IMR-90 (cell line): Measurements from ENCODE around the gene RXYLT1. TPM values are rescaled to one million over a fixed set of nuclear protein-coding genes. Genes with fewer than 3 reads are reported as not detected.
A peak's percentile ranks its signal among the peaks of the same experiment; 100 is the strongest.

Experiments
- ATAC-seq: fragments of 200-7000 bp; cut with Tn5 transposase; 2 replicates; pipeline ENCODE4 v1.9.1; 2020; ENCODE audit warnings: low read depth, mild to moderate bottlenecking, moderate library complexity
- BruUV-seq: library from RNA; stranded (reverse); fragments of 400-500 nt; replicated peaks from 2 replicates; lab custom pipeline; 2021; lab: Mats Ljungman, UMichigan
- CTCF ChIA-PET: fragments of 300-600 bp; formaldehyde crosslinking; extraction: SDS; loops from one replicate; lab custom pipeline; 2021; ENCODE audit warnings: antibody characterized with exemption; lab: Yijun Ruan, JAX
- POLR2A ChIA-PET: fragments of 300-600 bp; sonication (Branson Sonifier 250); formaldehyde crosslinking; loops from one replicate; lab custom pipeline; 2022; ENCODE audit warnings: antibody characterized with exemption; ENCODE audit not compliant: unreplicated experiment; lab: Charles Lee
- DNase-seq: peaks from one replicate; pipeline ENCODE4 v3.0.0; 2013
- H2AFZ ChIP-seq: replicated peaks from 2 replicates; pipeline ENCODE3; 2013; ENCODE audit warnings: low read length, mild to moderate bottlenecking; ENCODE audit not compliant: poor library complexity
- H2AK5ac ChIP-seq: 2 replicates; pipeline ENCODE4 v1.6.1; 2013; ENCODE audit warnings: low read depth, low read length, inconsistent platforms
- H2AK9ac ChIP-seq: replicated peaks from 2 replicates; pipeline ENCODE3; 2013; ENCODE audit warnings: mild to moderate bottlenecking, low read depth, low read length, moderate library complexity; ENCODE audit not compliant: poor library complexity
- H2BK120ac ChIP-seq: 2 replicates; pipeline ENCODE4 v1.6.1; 2013; ENCODE audit warnings: low read depth, low read length, inconsistent platforms
- H2BK15ac ChIP-seq: 3 replicates; pipeline ENCODE4 v1.6.1; 2013; ENCODE audit warnings: low read depth, low read length, inconsistent platforms
- H2BK20ac ChIP-seq: 2 replicates; pipeline ENCODE4 v1.6.1; 2013; ENCODE audit warnings: low read depth, mild to moderate bottlenecking, inconsistent platforms, low read length, moderate library complexity
- H2BK5ac ChIP-seq: 2 replicates; pipeline ENCODE4 v1.6.1; 2013; ENCODE audit warnings: mild to moderate bottlenecking, low read depth, low read length, inconsistent platforms; ENCODE audit not compliant: poor library complexity, severe bottlenecking
- H3K14ac ChIP-seq: replicated peaks from 2 replicates; pipeline ENCODE4 v1.6.1; 2013; ENCODE audit warnings: low read depth, low read length, inconsistent platforms
- H3K18ac ChIP-seq: 2 replicates; pipeline ENCODE4 v1.6.1; 2013; ENCODE audit warnings: low read depth, low read length, control low read depth
- H3K23ac ChIP-seq: 2 replicates; pipeline ENCODE4 v1.6.1; 2013; ENCODE audit warnings: low read depth, low read length, inconsistent platforms
- H3K27ac ChIP-seq: 2 replicates; pipeline ENCODE4 v1.5.1; 2013; ENCODE audit warnings: mild to moderate bottlenecking, control low read depth, low read length; ENCODE audit not compliant: insufficient read depth
- H3K27me3 ChIP-seq: 2 replicates; pipeline ENCODE4 v1.6.1; 2013; ENCODE audit warnings: low read length; ENCODE audit not compliant: control insufficient read depth, insufficient read depth
- H3K36me3 ChIP-seq: 2 replicates; pipeline ENCODE4 v1.6.1; 2013; ENCODE audit warnings: low read length, mixed read lengths; ENCODE audit not compliant: control insufficient read depth, insufficient read depth
- H3K4ac ChIP-seq: 2 replicates; pipeline ENCODE4 v1.6.1; 2013; ENCODE audit warnings: low read depth, low read length, inconsistent platforms
- H3K4me1 ChIP-seq: 2 replicates; pipeline ENCODE4 v1.6.1; 2013; ENCODE audit warnings: low read length, mixed read lengths; ENCODE audit not compliant: control insufficient read depth, insufficient read depth
- H3K4me2 ChIP-seq: 2 replicates; pipeline ENCODE4 v1.6.1; 2013; ENCODE audit warnings: low read depth, mild to moderate bottlenecking, control low read depth, low read length, moderate library complexity
- H3K4me3 ChIP-seq: 2 replicates; pipeline ENCODE4 v1.5.1; 2013; ENCODE audit warnings: low read depth, mild to moderate bottlenecking, control low read depth, low read length, moderate library complexity; ENCODE audit not compliant: insufficient read depth
- H3K56ac ChIP-seq: 2 replicates; pipeline ENCODE4 v1.6.1; 2013; ENCODE audit warnings: low read length, inconsistent platforms; ENCODE audit not compliant: insufficient read depth; ENCODE audit errors: extremely low read depth
- H3K79me1 ChIP-seq, 2 experiments: 2 replicates each; pipeline ENCODE4 v1.6.1; 2013; ENCODE audit warnings: low read length in 2 of 2, inconsistent platforms in 1 of 2, low read depth in 1 of 2
- H3K9ac ChIP-seq: 2 replicates; pipeline ENCODE4 v1.6.1; 2013; ENCODE audit warnings: low read depth, low read length, control low read depth
- H3K9me1 ChIP-seq: 2 replicates; pipeline ENCODE4 v1.6.1; 2013; ENCODE audit warnings: low read length, inconsistent platforms; ENCODE audit not compliant: insufficient read depth
- H3K9me3 ChIP-seq: 2 replicates; pipeline ENCODE4 v1.6.1; 2013; ENCODE audit warnings: low read length; ENCODE audit not compliant: control insufficient read depth, insufficient read depth
- H4K20me1 ChIP-seq: 2 replicates; pipeline ENCODE4 v1.6.1; 2013; ENCODE audit warnings: low read length, inconsistent platforms; ENCODE audit not compliant: insufficient read depth
- H4K5ac ChIP-seq: 2 replicates; pipeline ENCODE4 v1.6.1; 2013; ENCODE audit warnings: mild to moderate bottlenecking, low read depth, low read length, control low read depth
- H4K8ac ChIP-seq, 2 experiments: 2 replicates each; pipeline ENCODE4 v1.6.1; 2013; ENCODE audit warnings: low read depth in 2 of 2, low read length in 2 of 2, control low read depth in 1 of 2, inconsistent platforms in 1 of 2
- H4K91ac ChIP-seq: 2 replicates; pipeline ENCODE4 v1.6.1; 2013; ENCODE audit warnings: low read depth, low read length, inconsistent platforms; ENCODE audit not compliant: insufficient read depth
- BHLHE40 ChIP-seq: fragments of 150-350 bp; IDR thresholded peaks from 2 replicates; pipeline ENCODE4 v1.6.1; 2016; ENCODE audit warnings: mild to moderate bottlenecking, low read depth, low read length
- CEBPB ChIP-seq: IDR thresholded peaks from 2 replicates; pipeline ENCODE4 v1.6.1; 2012; ENCODE audit warnings: low read depth, low read length, improper control_type of control experiment
- CHD1 ChIP-seq: IDR thresholded peaks from 2 replicates; pipeline ENCODE4 v1.6.1; 2012; ENCODE audit warnings: low read depth, low read length, improper control_type of control experiment
- ELK1 ChIP-seq: fragments of 150-350 bp; IDR thresholded peaks from 2 replicates; pipeline ENCODE4 v1.6.1; 2016; ENCODE audit warnings: low read depth, mild to moderate bottlenecking, low read length, moderate library complexity, borderline replicate concordance
- FOS ChIP-seq: fragments of 150-350 bp; IDR thresholded peaks from 2 replicates; pipeline ENCODE4 v1.6.1; 2016; ENCODE audit warnings: low read depth, low read length
- MAFK ChIP-seq: IDR thresholded peaks from 2 replicates; pipeline ENCODE4 v1.6.1; 2012; ENCODE audit warnings: low read depth, low read length, improper control_type of control experiment
- MAZ ChIP-seq: IDR thresholded peaks from 2 replicates; pipeline ENCODE4 v1.6.1; 2012; ENCODE audit warnings: low read depth, mild to moderate bottlenecking, low read length, improper control_type of control experiment, moderate library complexity, borderline replicate concordance
- MXI1 ChIP-seq: IDR thresholded peaks from 2 replicates; pipeline ENCODE4 v1.6.1; 2012; ENCODE audit warnings: low read depth, mild to moderate bottlenecking, low read length, moderate library complexity, borderline replicate concordance
- NFE2L2 ChIP-seq: fragments of 150-350 bp; IDR thresholded peaks from 2 replicates; pipeline ENCODE4 v1.6.1; 2016; ENCODE audit warnings: low read depth, mild to moderate bottlenecking, low read length
- POLR2A ChIP-seq: IDR thresholded peaks from 2 replicates; pipeline ENCODE4 v1.6.1; 2012; ENCODE audit warnings: mild to moderate bottlenecking, low read depth, low read length
- RAD21 ChIP-seq: IDR thresholded peaks from 2 replicates; pipeline ENCODE4 v1.6.1; 2012; ENCODE audit warnings: low read length, improper control_type of control experiment
- RCOR1 ChIP-seq: IDR thresholded peaks from 2 replicates; pipeline ENCODE4 v1.6.1; 2012; ENCODE audit warnings: mild to moderate bottlenecking, low read length, improper control_type of control experiment; ENCODE audit not compliant: insufficient replicate concordance
- RFX5 ChIP-seq: IDR thresholded peaks from 2 replicates; pipeline ENCODE4 v1.8.0; 2012; ENCODE audit warnings: low read depth, mild to moderate bottlenecking, low read length, moderate library complexity
- SMC3 ChIP-seq: fragments of 150-350 bp; IDR thresholded peaks from 2 replicates; pipeline ENCODE4 v1.6.1; 2016; ENCODE audit warnings: low read depth, mild to moderate bottlenecking, antibody characterized with exemption, low read length, moderate library complexity
- USF2 ChIP-seq: fragments of 150-350 bp; IDR thresholded peaks from 2 replicates; pipeline ENCODE4 v1.6.1; 2017; ENCODE audit warnings: mild to moderate bottlenecking, antibody characterized with exemption, low read length, low read depth
- WGBS, 2 experiments: methylation state at CpG; one replicate each; pipeline versions ENCODE4 v1.1.5 to v1.1.7; 2013; ENCODE audit warnings: missing lambda C conversion rate in 2 of 2; ENCODE audit not compliant: insufficient read length in 1 of 2; ENCODE audit errors: extremely low coverage in 2 of 2; 5-methylcytosine and 5-hydroxymethylcytosine counted together
- dilution Hi-C: fragments of 300-500 bp; cut with HindIII; formaldehyde crosslinking; loops from one replicate; pipeline ENCODE4 v1.14.3; 2018; ENCODE audit warnings: low sequenced_read_pairs; ENCODE audit not compliant: unreplicated experiment
- in situ Hi-C: fragments of 300-500 bp; cut with MboI; formaldehyde crosslinking; loops from 3 replicates; pipeline ENCODE4 v1.14.3; 2019; ENCODE audit warnings: low sequenced_read_pairs, inconsistent platforms, mixed read lengths
- intact Hi-C: fragments of 100-400 bp; cut with micrococcal nuclease; formaldehyde crosslinking; loops from 2 replicates; pipeline ENCODE4 v1.10.0; 2022
- polyA plus RNA-seq, 3 experiments: library from polyadenylated mRNA; depleted of rRNA; stranded (reverse); fragments of >200 nt; gene quantifications; 2 replicates each; pipeline ENCODE4 v1.2.3, GENCODE V29; 2012; ENCODE audit warnings: low replicate concordance in 1 of 3
- total RNA-seq: library from RNA; depleted of rRNA; stranded (reverse); fragments of >200 nt; gene quantifications from 2 replicates; pipeline ENCODE4 v1.2.3, GENCODE V29; 2012
- TF ChIP-seq, protein P1 (sequence below): conservative IDR thresholded peaks from 2 replicates; pipeline ENCODE4 v1.5.1; 2012; ENCODE audit warnings: mild to moderate bottlenecking, low read depth, low read length, improper control_type of control experiment

The RXYLT1 gene
- total and polyA plus RNA-seq, 2 of the 4 experiments (the other 2 are of a cell fraction): 9.0 to 9.5 TPM

DNA sequence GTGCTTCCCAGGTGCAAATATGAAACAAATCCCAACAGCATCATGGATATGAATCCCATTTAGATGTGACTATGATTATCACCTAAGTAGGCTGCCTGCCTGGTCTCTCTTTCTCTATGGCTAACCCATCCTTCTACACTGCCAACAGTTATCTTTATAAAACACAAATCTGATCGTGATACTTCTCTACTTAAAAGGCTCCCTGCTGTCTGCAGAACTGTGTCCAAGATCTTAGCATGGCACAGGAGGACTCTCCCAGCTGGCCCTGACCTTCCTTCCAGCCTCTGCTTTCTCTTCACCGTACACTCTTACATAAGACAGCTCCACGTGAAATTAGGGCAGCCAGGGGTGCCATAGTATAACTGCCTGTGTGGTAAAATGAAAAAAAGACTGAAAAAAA lies 61.3 kb downstream of the RXYLT1 start:
- H3K4me3 ChIP-seq: no peak overlapping the region
- intact Hi-C loops: loop anchor here (5.0 kb wide), 1 partner anchor 246 kb away; no protein-coding TSS in a partner anchor
- WGBS, 2 experiments: no CpG with 5 or more reads among the region's 3 CpGs

More for the DNA sequence above, 61.3 kb downstream of the RXYLT1 start:
- Histone ChIP-seq H3K18ac (no peak overlapping the region), H2AK5ac (no peak overlapping the region), H3K36me3 (no peaks in the 10 kb centered on the region), H3K9ac (no peak overlapping the region), H3K27me3 (no peaks in the 10 kb centered on the region), H3K9me3 (no peaks in the 10 kb centered on the region), H2AK9ac (no peak overlapping the region), H4K5ac (no peak overlapping the region), H3K4me2 (no peak overlapping the region), H4K8ac (peak overlapping the region in 1 of 2 experiments; percentile 10; a peak in 1 of 4 replicates), H3K14ac (0 out of 2 replicates have a peak overlapping the region, but pooled peaks have one; percentile 3), H4K20me1 (no peaks in the 10 kb centered on the region), H3K56ac (no peak overlapping the region), H3K4ac (no peak overlapping the region), H2BK120ac (0 out of 2 replicates have a peak overlapping the region, but pooled peaks have one; percentile 7), H2BK5ac (no peak overlapping the region), H3K27ac (no peak overlapping the region), H3K79me1 (peaks cover 0 to 9% of the 10 kb centered on the region in 2 experiments; a peak in 2 of 4 replicates), H3K9me1 (peaks cover 2% of the 10 kb centered on the region; the same call in 1 of the 2 replicates), H3K23ac (no peak overlapping the region), H3K4me1 (no peaks in the 10 kb centered on the region), H2BK15ac (peak overlapping the region; percentile 24; the same call in 1 of the 3 replicates), H4K91ac (peak overlapping the region; percentile 6; the same call in 1 of the 2 replicates), H2AFZ (no peak overlapping the region), H2BK20ac (no peak overlapping the region)
- no TSS peak for BruUV-seq
- no peak for TF ChIP-seq CHD1
- no peak for TF ChIP-seq POLR2A
- no peak for TF ChIP-seq NFE2L2
- no peak for TF ChIP-seq CEBPB
- no peak for TF ChIP-seq MXI1
- TF ChIP-seq USF2: no peak
- TF ChIP-seq ELK1: no peak
- TF ChIP-seq FOS: no peak
- no peak for TF ChIP-seq BHLHE40
- TF ChIP-seq, protein P1, sequence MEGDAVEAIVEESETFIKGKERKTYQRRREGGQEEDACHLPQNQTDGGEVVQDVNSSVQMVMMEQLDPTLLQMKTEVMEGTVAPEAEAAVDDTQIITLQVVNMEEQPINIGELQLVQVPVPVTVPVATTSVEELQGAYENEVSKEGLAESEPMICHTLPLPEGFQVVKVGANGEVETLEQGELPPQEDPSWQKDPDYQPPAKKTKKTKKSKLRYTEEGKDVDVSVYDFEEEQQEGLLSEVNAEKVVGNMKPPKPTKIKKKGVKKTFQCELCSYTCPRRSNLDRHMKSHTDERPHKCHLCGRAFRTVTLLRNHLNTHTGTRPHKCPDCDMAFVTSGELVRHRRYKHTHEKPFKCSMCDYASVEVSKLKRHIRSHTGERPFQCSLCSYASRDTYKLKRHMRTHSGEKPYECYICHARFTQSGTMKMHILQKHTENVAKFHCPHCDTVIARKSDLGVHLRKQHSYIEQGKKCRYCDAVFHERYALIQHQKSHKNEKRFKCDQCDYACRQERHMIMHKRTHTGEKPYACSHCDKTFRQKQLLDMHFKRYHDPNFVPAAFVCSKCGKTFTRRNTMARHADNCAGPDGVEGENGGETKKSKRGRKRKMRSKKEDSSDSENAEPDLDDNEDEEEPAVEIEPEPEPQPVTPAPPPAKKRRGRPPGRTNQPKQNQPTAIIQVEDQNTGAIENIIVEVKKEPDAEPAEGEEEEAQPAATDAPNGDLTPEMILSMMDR: no peak
- no peak for TF ChIP-seq MAZ
- TF ChIP-seq SMC3: no peak
- TF ChIP-seq RCOR1: no peak
- TF ChIP-seq RAD21: no peak
- no peak for TF ChIP-seq RFX5
- no peak for TF ChIP-seq MAFK
- ATAC-seq: no peak
- in situ Hi-C loops (loop anchor here (5.0 to 10.0 kb wide), 2 partner anchors 154 to 416 kb away; no protein-coding TSS in a partner anchor), dilution Hi-C loops (loop anchor here (25.0 kb wide), 1 partner anchor 421 kb away; no protein-coding TSS in a partner anchor)
- POLR2A ChIA-PET: no interaction called here
- CTCF ChIA-PET: interaction anchor here (0.7 to 1.0 kb wide), 2 partner anchors 18 to 346 kb away, joined by 3 to 5 read pairs; no protein-coding TSS in a partner anchor
- DNase-seq: no peak
